Purkinje cell (primary cell): ENCODE results near the gene UPK3BL1. TPM values are rescaled to one million over a fixed set of nuclear protein-coding genes. Genes with fewer than 3 reads are reported as not detected.

ENCODE experiments used
- polyA plus RNA-seq: library from polyadenylated mRNA; unstranded; fragments of >200 nt; fragmentation: Nextera tagmentation; gene quantifications from 2 replicates; pipeline ENCODE4 v1.2.1, GENCODE V29; 2014

The UPK3BL1 gene
- 4.1 and 10.9 TPM in 2 replicates for polyA plus RNA-seq

GRCh38 chr7:102642691-102643090 lies at the start of gene UPK3BL1:
Gene UPK3BL1 (minus strand): TSS chr7:102642791. CDS start chr7:102642741, 50 bp downstream.

GRCh38 chr7:102671166-102671955 lies 28.8 kb upstream of the UPK3BL1 start, which contains the start of gene POLR2J2:
Gene POLR2J2 (minus strand): TSS chr7:102671663. CDS start chr7:102671601, 62 bp downstream.

GRCh38 chr7:102649924-102650323 lies 7.3 kb upstream of the UPK3BL1 start, which contains the start of gene SPDYE2B:
Gene SPDYE2B (plus strand): TSS chr7:102650319. CDS start chr7:102652349, 2,030 bp downstream.

GRCh38 chr7:102616507-102617125 lies 26.0 kb downstream of the UPK3BL1 start, which contains the start of gene RASA4:
Gene RASA4 (minus strand): TSS chr7:102616756. CDS start chr7:102616689, 67 bp downstream.

Other genes starting within 250 kb of the UPK3BL1 start
- gene PRKRIP1, start 246.4 kb downstream of the UPK3BL1 start, polyA plus RNA-seq = 9.6 and 13.9 TPM in 2 replicates
- gene ORAI2, start 209.2 kb downstream of the UPK3BL1 start, polyA plus RNA-seq = 3.9 and 4.8 TPM in 2 replicates
- 1.8 and 2.5 TPM in 2 replicates for gene ALKBH4, start 177.9 kb downstream of the UPK3BL1 start, polyA plus RNA-seq
- 0.11 and 1.9 TPM in 2 replicates for gene LRWD1, start 177.8 kb downstream of the UPK3BL1 start, polyA plus RNA-seq
- 69.4 and 83.0 TPM in 2 replicates for gene POLR2J, start 163.9 kb downstream of the UPK3BL1 start, polyA plus RNA-seq
- 3.0 and 10.8 TPM in 2 replicates for gene RASA4B, start 125.0 kb downstream of the UPK3BL1 start, polyA plus RNA-seq
- gene UPK3BL2, start 99.1 kb downstream of the UPK3BL1 start, polyA plus RNA-seq = not detected in 2 replicates
- 0.35 TPM in 1 of 2 replicates, not detected in the other for gene SPDYE2, start 91.6 kb downstream of the UPK3BL1 start, polyA plus RNA-seq
- 77.5 and 96.1 TPM in 2 replicates for gene POLR2J3, start 70.2 kb downstream of the UPK3BL1 start, polyA plus RNA-seq
- 5.0 and 7.4 TPM in 2 replicates for gene RASA4, start 26.0 kb downstream of the UPK3BL1 start, polyA plus RNA-seq
- gene SPDYE2B, start 7.5 kb upstream of the UPK3BL1 start, polyA plus RNA-seq = 0.35 TPM in 1 of 2 replicates, not detected in the other
- 0.27 and 0.56 TPM in 2 replicates for gene POLR2J2, start 28.9 kb upstream of the UPK3BL1 start, polyA plus RNA-seq
- gene FAM185A, start 106.2 kb upstream of the UPK3BL1 start, polyA plus RNA-seq = 11.2 and 18.1 TPM in 2 replicates